DOHH2 (cell line): ENCODE data around the gene CRBN.

Source experiments
- CTCF ChIP-seq: fragments of 200-600 bp; sonication (generic); IDR thresholded peaks from one replicate; pipeline ENCODE4 v1.5.1; 2014; ENCODE audit warnings: antibody characterized with exemption, mild to moderate bottlenecking, low read depth, low read length; ENCODE audit not compliant: poor library complexity, severe bottlenecking
- EZH2phosphoT487 ChIP-seq: fragments of 200-600 bp; sonication (generic); IDR thresholded peaks from 2 replicates; pipeline ENCODE4 v1.6.1; 2017; ENCODE audit warnings: borderline replicate concordance, mild to moderate bottlenecking, antibody characterized with exemption, low read length, moderate library complexity, mixed read lengths

- TF ChIP-seq CTCF (no peak), EZH2phosphoT487 (no peak)
Observed at GRCh38 chr3:3184876-3185275, 5.4 kb upstream of the CRBN start.
